Renal pelvis (tissue), 4 donors: ENCODE results near the gene KCTD16. TPM values are rescaled to one million over a fixed set of nuclear protein-coding genes. Genes with fewer than 3 reads are reported as not detected.

Experiments
- DNase-seq: peaks from one replicate; pipeline ENCODE4 v3.0.0-alpha.2; 2013
- polyA plus RNA-seq, 3 donors: library from polyadenylated mRNA; unstranded; fragments of 120-200 nt; gene quantifications; one replicate each; pipeline ENCODE4 v1.2.1, GENCODE V29; 2013; ENCODE audit not compliant: insufficient read length in 3 of 3

Gene KCTD16
- polyA plus RNA-seq, 3 donors: 2.3 to 2.8 (median 2.7) TPM

DNA sequence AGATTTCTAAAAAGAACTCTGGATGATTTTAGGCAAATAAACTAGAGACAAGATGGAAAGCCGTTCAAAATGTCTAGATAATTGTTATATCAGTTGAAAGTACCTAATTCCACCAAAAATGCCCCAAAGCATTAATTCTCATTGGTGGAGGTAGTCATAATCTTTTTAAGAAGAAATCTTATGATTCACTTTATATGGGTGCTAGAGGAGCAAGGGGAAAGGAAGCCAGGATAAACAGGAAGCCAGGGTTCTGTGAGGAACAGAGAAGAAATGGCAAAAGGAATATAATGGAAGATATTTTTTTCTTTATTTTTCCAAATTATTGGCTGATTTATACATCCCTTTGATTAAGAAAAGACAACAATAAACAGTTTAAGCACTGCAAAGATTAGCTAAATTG, 8.0 kb upstream of the KCTD16 start:
- no peak for DNase-seq

DNA sequence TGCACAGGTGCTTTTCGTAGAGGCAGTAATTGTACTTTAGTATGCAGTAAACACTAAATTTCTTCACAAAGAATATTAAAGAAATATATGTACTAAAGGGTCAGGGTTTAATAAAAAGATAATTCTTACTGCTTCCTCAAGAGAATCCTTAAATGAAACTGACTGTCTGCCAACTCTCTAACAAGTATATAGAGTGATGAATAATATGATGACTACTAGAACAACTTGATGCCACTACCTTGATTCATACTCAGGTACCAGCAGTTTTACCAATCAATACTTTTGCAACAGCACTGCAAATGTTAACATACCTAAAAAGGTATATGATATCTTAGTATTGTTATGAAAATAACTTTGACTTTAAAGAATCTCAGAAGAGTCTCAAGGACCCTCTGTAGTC, 4.0 kb upstream of the KCTD16 start:
- DNase-seq: no peak

- no peak for DNase-seq
Measured at GRCh38 chr5:144167998-144168397, 2.7 kb upstream of the KCTD16 start.

GRCh38 chr5:144169904-144170275, 783 bp upstream of the KCTD16 start:
- no peak for DNase-seq

- no peak for DNase-seq
Measured at GRCh38 chr5:144173766-144174165, 3.1 kb downstream of the KCTD16 start.

GRCh38 chr5:144177548-144177947, 6.9 kb downstream of the KCTD16 start:
- DNase-seq: no peak

DNA sequence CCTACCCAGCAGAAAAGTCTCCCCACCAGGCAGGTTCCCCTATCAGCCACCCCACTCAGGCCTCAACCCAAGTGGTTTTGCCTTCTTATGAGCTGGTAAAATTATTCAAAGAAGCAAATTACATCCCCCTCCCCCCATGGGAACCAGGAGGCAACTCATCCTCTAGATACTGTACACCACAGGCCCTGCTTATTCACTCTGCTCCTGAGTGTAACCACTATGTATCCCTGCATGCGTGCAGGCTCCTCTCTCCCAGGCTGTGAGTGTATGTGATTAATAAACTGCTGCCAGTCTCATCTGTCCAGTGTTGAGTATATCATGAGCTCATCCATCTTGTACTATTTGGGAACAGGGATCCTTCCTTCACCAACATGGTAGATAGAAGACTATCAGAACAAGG, 8.6 kb downstream of the KCTD16 start:
- no peak for DNase-seq

DNA sequence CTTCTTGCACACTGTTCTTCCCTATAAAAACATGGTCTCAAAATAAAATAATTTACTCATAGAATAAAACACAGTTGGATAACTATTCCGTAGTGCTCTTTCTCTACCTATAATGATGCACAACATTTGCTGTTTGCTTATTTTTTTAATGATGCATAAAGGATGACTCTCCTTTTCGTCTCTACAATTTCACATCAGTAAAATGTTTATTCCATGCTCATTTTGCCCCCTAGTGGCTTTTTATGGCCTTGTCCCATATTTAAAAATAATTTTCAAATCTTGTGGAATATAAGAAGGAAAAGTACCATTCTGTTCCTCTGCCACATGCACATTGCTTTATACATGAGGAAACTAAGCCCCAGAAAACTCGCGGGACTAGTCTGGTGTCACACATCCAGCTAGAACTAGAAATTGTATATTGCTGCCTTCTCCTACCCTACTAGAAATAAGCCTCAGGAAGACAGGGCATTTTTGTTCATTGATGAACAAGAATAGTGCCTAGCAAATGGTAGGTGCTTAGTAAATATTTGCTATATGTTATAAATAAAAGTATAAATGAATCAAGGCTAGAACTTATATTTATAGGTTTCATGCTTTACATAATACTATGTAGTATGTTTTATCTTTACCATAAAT, 12.7 kb downstream of the KCTD16 start:
- DNase-seq: no peak

DNA sequence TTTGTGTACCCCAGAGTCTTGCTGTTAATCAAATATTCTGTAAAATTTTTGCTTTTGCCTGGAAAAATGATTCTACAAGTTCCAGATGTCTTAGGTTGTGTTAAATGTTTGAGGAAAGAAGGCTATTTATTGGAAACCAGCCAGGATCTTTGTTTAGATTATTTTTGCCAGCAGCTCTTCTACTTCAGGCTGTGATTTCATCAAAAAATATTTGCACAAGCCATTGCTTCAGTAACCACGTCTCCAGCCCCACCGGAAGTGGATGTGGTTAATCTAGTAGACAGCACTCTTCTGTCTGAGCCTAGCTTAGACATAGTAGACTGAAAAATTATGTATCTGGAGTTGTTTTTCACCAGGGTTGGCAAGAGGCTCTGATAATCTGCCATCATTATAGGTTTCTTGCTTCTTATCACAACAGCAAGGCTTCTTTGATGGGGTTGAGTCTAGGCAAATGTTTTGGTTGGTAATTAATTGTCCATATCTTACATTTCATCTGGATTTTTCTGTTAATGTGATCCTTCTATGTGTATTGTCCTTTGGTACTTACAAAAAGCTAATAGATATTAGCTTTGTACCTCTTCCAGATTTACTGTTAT, 17.1 kb downstream of the KCTD16 start:
- no peak for DNase-seq

GRCh38 chr5:144189800-144190429, 19.2 kb downstream of the KCTD16 start:
- no peak for DNase-seq

- no peak for DNase-seq
Measured at GRCh38 chr5:144191531-144191930, 20.9 kb downstream of the KCTD16 start.

GRCh38 chr5:144191998-144192397, 21.3 kb downstream of the KCTD16 start:
- no peak for DNase-seq

DNA sequence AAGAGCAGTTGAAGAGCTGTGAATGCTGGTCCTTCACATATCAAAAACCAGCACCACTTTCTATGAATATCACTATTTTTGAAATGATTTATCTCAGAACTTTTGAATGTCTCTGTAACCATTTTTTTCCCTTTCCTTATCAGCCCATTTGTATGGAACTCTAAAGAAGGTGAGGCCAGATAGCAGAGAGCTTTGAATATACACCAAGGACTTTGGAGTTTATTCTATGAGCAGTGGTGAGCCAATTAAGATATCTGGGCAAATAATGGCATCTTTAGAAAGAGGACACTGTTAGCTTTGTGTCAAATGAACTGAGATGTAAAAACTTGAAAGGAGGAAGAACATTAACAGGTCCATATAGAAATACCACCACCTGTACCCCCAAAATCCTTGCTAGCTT, 22.0 kb downstream of the KCTD16 start:
- no peak for DNase-seq

DNA sequence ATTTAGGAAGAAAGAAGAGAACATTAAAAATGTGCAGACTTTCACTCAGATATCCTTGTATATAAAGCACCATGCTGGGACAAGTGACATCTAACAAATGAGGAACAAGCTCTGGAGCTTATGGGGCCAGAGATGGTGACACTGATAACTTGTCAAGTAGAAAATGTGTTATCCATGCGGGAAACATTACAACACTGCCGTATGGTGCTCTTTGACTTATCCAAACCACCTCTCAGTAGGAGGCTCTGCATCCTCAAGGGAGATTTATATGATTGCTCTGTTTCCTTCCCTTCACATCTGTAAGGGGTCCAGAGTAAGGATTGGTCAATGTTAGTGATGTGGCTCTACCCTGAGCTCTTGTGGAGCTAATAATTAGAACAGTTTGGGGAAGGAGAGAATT, 23.5 kb downstream of the KCTD16 start:
- DNase-seq: no peak

GRCh38 chr5:144195448-144195847, 24.8 kb downstream of the KCTD16 start:
- no peak for DNase-seq

GRCh38 chr5:144196612-144197011, 25.9 kb downstream of the KCTD16 start:
- DNase-seq: no peak

DNA sequence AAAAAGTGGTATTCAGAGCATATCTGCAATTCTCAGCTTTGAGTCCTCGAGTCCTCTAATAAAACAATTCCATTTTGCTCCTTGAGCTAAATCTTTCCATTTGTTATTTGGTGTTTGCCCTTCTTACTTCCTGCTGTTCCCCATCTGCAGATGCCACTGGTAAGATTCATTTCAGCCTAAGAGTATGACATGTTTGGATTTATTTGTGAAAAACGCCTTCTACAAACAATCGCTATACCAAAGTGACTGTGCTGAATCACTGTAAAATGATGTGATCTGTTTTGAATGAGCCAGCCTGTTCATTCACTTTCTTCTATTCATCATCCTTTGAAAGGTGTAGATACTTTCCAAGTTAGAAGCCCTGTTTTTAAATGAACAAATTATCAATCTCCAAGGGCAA, 27.7 kb downstream of the KCTD16 start:
- DNase-seq: no peak

DNA sequence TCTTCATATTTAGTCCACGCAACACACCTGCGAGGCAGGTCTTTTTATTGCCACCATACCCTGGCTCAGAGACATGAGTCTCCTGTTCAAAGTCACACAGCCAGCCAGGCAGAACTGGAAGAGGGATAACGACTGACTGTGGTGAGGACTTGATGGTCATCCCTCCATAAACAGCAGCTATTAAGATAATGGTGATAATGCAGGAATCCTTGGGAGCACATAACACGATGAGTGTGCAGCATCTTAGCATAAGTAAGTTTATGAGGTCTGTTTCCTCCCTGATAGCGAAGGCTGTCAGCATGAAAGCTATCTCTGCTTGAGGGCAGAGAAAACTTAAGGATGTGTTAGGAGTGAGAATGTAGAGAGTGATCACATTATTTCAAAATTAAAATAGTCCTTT, 30.9 kb downstream of the KCTD16 start:
- no peak for DNase-seq

DNA sequence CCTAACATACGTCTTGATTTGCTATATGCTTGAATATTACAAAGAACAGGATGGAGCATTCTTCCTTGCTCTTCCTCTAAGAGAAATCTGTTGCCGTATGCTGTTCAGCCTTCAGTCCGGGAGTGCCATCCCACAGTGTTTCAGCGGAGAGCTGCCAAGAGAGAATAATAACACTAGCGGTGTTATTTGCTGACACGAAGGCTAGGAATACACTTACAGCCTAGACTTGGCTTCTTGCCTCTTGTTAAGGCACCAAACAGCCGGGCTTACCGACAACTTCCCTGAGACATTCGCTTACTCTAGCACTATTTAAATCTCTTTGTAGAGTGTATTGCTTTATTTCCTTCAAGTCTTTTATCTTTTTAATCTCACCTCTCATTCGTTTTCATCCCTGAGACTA, 31.4 kb downstream of the KCTD16 start:
- no peak for DNase-seq

DNA sequence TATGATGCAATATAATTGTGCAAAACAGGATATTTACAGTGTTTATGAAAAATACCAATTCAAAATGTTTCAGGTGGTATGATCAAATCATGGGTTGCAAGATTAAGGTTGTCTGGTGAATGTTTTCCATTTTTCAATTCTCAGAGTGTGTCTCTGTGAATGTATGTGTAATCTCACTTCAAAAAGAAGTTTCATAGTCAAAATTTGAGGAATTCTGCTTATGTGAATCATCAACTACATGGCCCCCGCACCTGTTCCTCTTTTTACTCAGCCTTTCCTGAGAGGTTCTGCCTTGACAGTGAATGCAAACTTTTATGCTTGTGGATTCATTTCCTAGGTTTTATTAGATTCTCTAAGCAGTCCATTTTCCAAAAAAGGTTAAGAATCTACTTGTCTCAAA, 32.1 kb downstream of the KCTD16 start:
- no peak for DNase-seq

GRCh38 chr5:144203750-144204596, 33.3 kb downstream of the KCTD16 start:
- DNase-seq: peak; percentile 71

DNA sequence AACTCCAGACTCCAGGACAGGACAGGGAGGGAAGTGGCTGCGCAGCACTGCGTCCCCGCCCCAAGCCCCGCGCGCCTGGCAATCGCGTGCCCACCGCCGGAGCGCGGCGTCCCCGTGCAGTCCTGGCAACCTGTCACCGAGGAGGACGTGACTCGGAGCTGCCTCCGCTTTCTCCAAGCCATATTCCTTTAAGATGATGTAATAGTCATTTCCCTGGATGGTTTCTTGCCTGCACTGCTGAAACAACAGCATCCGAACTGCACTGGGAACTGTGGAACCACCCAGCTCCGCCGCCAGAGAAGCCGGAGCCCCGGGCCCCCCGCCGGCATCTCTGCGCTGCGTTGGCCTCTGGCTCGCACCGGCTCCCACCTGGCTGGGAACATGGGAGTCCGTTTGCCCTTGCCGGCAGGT, 34.5 kb downstream of the KCTD16 start:
- no peak for DNase-seq

DNA sequence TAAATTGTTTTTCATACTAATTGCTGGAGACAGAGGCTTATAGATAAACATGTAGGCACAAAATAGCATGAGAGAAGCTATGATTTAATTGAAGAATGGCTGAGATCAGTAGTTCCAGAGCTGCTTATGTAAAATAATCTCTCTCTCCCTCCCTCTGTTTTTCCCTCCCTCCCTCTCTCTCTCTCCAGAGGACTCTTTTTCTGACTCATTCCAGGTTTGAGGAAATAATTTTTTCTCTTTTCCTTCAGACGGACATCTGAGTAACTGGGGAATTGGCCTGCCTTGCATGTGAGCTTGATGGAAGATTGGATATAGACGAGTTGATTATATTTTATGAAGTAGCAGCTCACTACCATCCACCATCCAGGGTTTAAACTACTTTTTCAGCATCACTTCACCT, 35.5 kb downstream of the KCTD16 start:
- DNase-seq: no peak
